Measurements from ENCODE around the gene CCDC197.

Gene CCDC197

GRCh38 chr14:94016446-94016976, 19.4 kb downstream of the CCDC197 start:
- Histone ChIP-seq H3K4me3 (no peak overlapping the region), H3K27ac (no peak overlapping the region)
- TF ChIP-seq CTCF (IDR thresholded peaks at IDR 0.05): no peak
- DNase-seq (ENCODE audit: low spot score): no peak

GRCh38 chr14:94018308-94018707, 21.2 kb downstream of the CCDC197 start:
- no peak for TF ChIP-seq CTCF (IDR thresholded peaks at IDR 0.05)
- DNase-seq (ENCODE audit: low spot score): no peak
- no peak overlapping the region for H3K27ac ChIP-seq
- no peak overlapping the region for H3K4me3 ChIP-seq

DNA sequence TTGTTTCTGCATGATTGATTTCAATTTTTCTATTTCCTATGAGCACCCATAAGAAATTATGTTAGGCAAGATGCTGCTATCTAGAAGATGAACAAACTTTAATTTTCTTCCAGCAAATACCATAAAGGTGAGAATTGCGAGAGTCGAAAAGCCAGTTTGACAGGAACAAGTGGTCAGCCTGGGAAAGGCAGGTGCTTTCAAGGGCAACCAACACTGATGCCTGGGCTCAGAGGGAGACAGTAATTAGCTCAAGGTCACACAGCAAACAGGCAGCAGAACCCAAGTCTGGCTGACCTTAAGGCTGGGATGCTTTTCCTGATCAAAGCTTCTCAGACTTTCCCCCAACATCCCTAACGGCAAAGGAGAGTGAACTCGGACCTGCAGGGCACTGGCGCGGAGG, 22.2 kb downstream of the CCDC197 start:
- no peak overlapping the region for H3K27ac ChIP-seq
- no peak overlapping the region for H3K4me3 ChIP-seq
- DNase-seq (ENCODE audit: low spot score): no peak
- TF ChIP-seq CTCF (IDR thresholded peaks at IDR 0.05): no peak

DNA sequence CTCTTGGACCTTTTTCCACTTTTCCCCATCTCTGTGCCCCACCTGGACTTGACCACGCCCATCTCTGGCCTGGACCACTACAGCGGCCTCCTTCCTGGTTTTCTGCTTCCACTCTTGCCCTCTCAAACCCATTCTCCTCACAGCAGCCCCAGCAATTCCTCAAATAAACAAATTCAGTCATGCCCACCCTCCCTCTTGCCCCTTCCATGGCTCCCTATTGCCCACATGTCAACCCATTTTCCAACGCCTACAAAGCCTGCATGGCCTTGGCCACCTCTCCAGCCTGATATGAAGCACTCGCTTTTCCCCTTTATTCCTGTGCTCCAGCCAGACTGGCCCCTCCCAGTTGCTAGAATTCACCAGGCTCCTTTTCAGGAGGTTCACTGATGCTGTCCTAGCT, 23.2 kb downstream of the CCDC197 start:
- no peak for DNase-seq (ENCODE audit: low spot score)
- H3K27ac ChIP-seq: no peak overlapping the region
- no peak overlapping the region for H3K4me3 ChIP-seq
- TF ChIP-seq CTCF (IDR thresholded peaks at IDR 0.05): no peak

DNA sequence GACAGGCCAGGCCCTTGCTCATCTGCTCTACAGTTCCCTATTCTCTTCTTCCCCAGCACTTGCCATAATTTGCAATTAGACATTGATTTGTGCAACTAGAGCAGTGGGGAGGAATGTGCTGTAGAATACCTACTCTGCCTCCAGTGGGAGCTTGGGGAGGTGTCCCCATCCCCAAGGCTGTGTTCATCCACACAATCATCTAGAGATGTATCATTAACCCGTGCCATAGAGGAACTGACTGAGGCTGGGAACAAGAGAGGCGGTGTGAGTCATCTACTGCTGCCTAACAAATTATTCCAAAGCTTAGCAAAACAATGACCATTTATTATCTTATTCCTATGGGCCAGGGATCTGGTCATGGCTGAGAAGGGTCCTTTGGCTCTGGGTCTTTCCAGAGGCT, 23.9 kb downstream of the CCDC197 start:
- no peak for DNase-seq (ENCODE audit: low spot score)
- TF ChIP-seq CTCF (IDR thresholded peaks at IDR 0.05): no peak
- H3K27ac ChIP-seq: no peak overlapping the region
- no peak overlapping the region for H3K4me3 ChIP-seq

DNA sequence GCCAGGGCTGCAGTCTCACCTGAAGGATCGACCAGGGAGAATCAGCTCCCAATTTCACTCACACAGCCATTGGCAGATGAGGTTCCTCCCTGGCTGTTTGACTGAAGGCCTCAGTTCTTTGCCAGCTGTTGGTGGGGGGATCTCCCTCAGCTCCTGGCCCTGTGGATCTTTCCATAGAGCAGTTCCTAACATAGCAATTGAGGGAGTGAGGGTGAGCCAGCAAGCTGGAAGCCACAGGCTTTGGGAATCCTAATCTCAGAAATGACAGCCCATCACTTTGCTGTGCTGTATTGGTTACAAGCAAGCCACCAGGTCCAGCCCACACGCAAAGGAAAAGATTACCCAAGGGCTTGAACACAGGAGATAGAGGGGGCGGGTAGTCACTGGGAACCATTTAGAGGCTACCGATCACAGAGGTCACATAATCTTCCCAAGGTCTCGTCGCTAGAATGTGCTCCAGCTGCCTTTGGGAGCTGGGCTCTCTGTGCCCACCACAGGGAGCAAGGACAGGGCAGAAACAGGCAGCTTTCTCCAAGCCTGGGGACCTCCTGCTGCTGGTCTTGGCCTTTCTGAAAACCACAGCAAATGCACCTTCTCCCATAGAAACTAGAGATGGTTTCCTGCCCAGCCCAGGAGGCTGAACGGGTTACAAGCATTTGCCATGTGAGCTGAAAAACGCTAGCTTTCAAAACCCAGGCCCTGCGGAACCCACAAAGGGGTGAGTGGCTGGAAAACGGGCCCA, 24.5 kb downstream of the CCDC197 start:
- Histone ChIP-seq H3K27ac (no peak overlapping the region), H3K4me3 (no peak overlapping the region)
- TF ChIP-seq CTCF (IDR thresholded peaks at IDR 0.05): no peak
- no peak for DNase-seq (ENCODE audit: low spot score)
